T47D (cell line): ENCODE measurements around the gene IFNW1.
"Not testable (repeated sequence)": the region's sequence is repeated elsewhere in the genome, so short reads cannot be mapped to it uniquely, and the experiment has no call there.

Source experiments
- DNase-seq, 2 experiments: peaks; one replicate each; pipeline versions ENCODE4 v3.0.0 to v3.0.0-alpha.2; 2011 to 2012; ENCODE audit warnings: low read depth in 1 of 2, low spot score in 1 of 2
- JUND ChIP-seq: IDR thresholded peaks from 2 replicates; pipeline ENCODE4 v1.6.1; 2012; ENCODE audit warnings: low read depth
- in situ Hi-C: cut with HindIII; loops from 2 replicates; pipeline ENCODE4 v1.10.0; 2016; ENCODE audit warnings: low sequenced_read_pairs, low pct_unique_long_range_greater_than_20kb

Gene IFNW1

GRCh38 chr9:21141427-21141882 lies at the start of gene IFNW1:
Gene IFNW1, minus strand, starts transcription at chr9:21141832. Its CDS starts 262 bp downstream, at chr9:21141570.
- no peak for TF ChIP-seq JUND
- in situ Hi-C loops: no loop called here
- DNase-seq: no peak

- in situ Hi-C loops, DNase-seq: not testable (repeated sequence)
These were observed 45.9 kb upstream of the IFNW1 start, which contains the start of gene IFNA4 for GRCh38 chr9:21187487-21187886. Gene IFNA4, minus strand, starts transcription at chr9:21187587. Its CDS starts 56 bp downstream, at chr9:21187531.

GRCh38 chr9:21182810-21183736 lies 41.4 kb upstream of the IFNW1 start:
- in situ Hi-C loops: not testable (repeated sequence)
- peak in 1 of 2 experiments; percentile 46 for DNase-seq

GRCh38 chr9:21174671-21175070 lies 33.0 kb upstream of the IFNW1 start:
- no peak for TF ChIP-seq JUND
- in situ Hi-C loops: no loop called here
- DNase-seq: no peak

GRCh38 chr9:21172156-21172555 lies 30.5 kb upstream of the IFNW1 start:
- TF ChIP-seq JUND: no peak
- DNase-seq: no peak
- in situ Hi-C loops: no loop called here

- TF ChIP-seq JUND: no peak
- DNase-seq: no peak
- in situ Hi-C loops: no loop called here
These were observed 29.7 kb upstream of the IFNW1 start for GRCh38 chr9:21171351-21171750.

GRCh38 chr9:21166560-21166959 lies 24.9 kb upstream of the IFNW1 start, which contains the start of gene IFNA21:
Gene IFNA21, minus strand, starts transcription at chr9:21166660. Its CDS starts 48 bp downstream, at chr9:21166612.
- in situ Hi-C loops, DNase-seq: not testable (repeated sequence)

GRCh38 chr9:21165516-21165915 lies 23.9 kb upstream of the IFNW1 start:
- DNase-seq: no peak
- in situ Hi-C loops: no loop called here
- no peak for TF ChIP-seq JUND

- no peak for TF ChIP-seq JUND
- in situ Hi-C loops: no loop called here
- no peak for DNase-seq
These were observed 18.5 kb upstream of the IFNW1 start for GRCh38 chr9:21160178-21160577.

- in situ Hi-C loops: no loop called here
- TF ChIP-seq JUND: no peak
- DNase-seq: no peak
These were observed 13.9 kb upstream of the IFNW1 start for GRCh38 chr9:21155501-21155900.

- peak in 1 of 2 experiments; percentile 20 for DNase-seq
- in situ Hi-C loops: no loop called here
- TF ChIP-seq JUND: no peak
These were observed 12.5 kb upstream of the IFNW1 start for GRCh38 chr9:21154018-21154608.

- TF ChIP-seq JUND: no peak
- DNase-seq: no peak
- in situ Hi-C loops: no loop called here
These were observed 11.8 kb upstream of the IFNW1 start for GRCh38 chr9:21153336-21154017.

GRCh38 chr9:21144603-21145002 lies 3.0 kb upstream of the IFNW1 start:
- in situ Hi-C loops: no loop called here
- no peak for TF ChIP-seq JUND
- no peak for DNase-seq
